HepG2 (cell line): ENCODE results near the gene PPP2R5C. TPM values are rescaled to one million over a fixed set of nuclear protein-coding genes. Genes with fewer than 3 reads are reported as not detected.

Source experiments
- EZH2 ChIP-seq: conservative IDR thresholded peaks from 2 replicates; pipeline ENCODE4 v1.6.1; 2012; ENCODE audit warnings: mild to moderate bottlenecking, low read depth, low read length, moderate library complexity
- JUND ChIP-seq: sonication (generic); formaldehyde crosslinking; IDR thresholded peaks from 2 replicates; pipeline ENCODE4 v1.8.0; 2022; ENCODE audit warnings: mild to moderate bottlenecking, missing genetic modification reagents
- MED8 ChIP-seq: sonication (generic); formaldehyde crosslinking; IDR thresholded peaks from 2 replicates; pipeline ENCODE4 v1.8.1; 2023; ENCODE audit warnings: mild to moderate bottlenecking, missing genetic modification reagents; ENCODE audit not compliant: insufficient replicate concordance
- MIER3 ChIP-seq: IDR thresholded peaks from 2 replicates; pipeline ENCODE4 v1.6.1; 2016; ENCODE audit warnings: missing compliant biosample characterization, borderline replicate concordance
- PCBP2 ChIP-seq: fragments of 200-400 bp; formaldehyde crosslinking; optimal IDR thresholded peaks from 2 replicates; pipeline ENCODE3; 2018; ENCODE audit warnings: low read length, low read depth; ENCODE audit not compliant: poor library complexity, severe bottlenecking
- POLR2A ChIP-seq, 2 experiments: IDR thresholded peaks; 2 replicates each; pipeline ENCODE4 v1.6.1; 2011; ENCODE audit warnings: low read depth in 2 of 2, low read length in 2 of 2, mild to moderate bottlenecking in 1 of 2, moderate library complexity in 1 of 2; ENCODE audit not compliant: insufficient read depth in 1 of 2
- TEAD2 ChIP-seq: sonication (generic); formaldehyde crosslinking; IDR thresholded peaks from 2 replicates; pipeline ENCODE4 v1.9.0; 2021; ENCODE audit warnings: missing genetic modification reagents
- TOPORS ChIP-seq: sonication (generic); formaldehyde crosslinking; IDR thresholded peaks from 2 replicates; pipeline ENCODE4 v1.8.0; 2023; ENCODE audit warnings: mild to moderate bottlenecking, missing genetic modification reagents
- XBP1 ChIP-seq: sonication (generic); formaldehyde crosslinking; IDR thresholded peaks from 2 replicates; pipeline ENCODE4 v1.5.0; 2020; ENCODE audit warnings: missing genetic modification reagents
- ZNF382 ChIP-seq: sonication (generic); formaldehyde crosslinking; IDR thresholded peaks from 2 replicates; pipeline ENCODE4 v1.5.0; 2020; ENCODE audit warnings: missing genetic modification reagents, mild to moderate bottlenecking, borderline replicate concordance
- polyA plus RNA-seq, 8 experiments: library from polyadenylated mRNA; depleted of rRNA in 3 of 8; stranded (reverse) in 7 of 8; unstranded in 1 of 8; fragments of >200 nt; fragmentation: Illumina TruSeq in 4 of 8; extraction: Trizol in 4 of 8; gene quantifications; 2 replicates each; pipeline versions ENCODE4 v1.2.1 to v1.2.3, GENCODE V29; 2011 to 2016; ENCODE audit warnings: low read depth in 4 of 8, missing spikeins in 1 of 8, mixed read lengths in 1 of 8; ENCODE audit not compliant: insufficient read depth in 1 of 8
- total RNA-seq, 5 experiments: library from RNA; depleted of rRNA; stranded (reverse); fragments of >200 nt; fragmentation: Illumina TruSeq; extraction: Trizol; gene quantifications; 2 replicates each; pipeline ENCODE4 v1.2.3, GENCODE V29; 2016; ENCODE audit warnings: low read depth in 1 of 5
- TF ChIP-seq, protein P1 (sequence below): sonication (generic); formaldehyde crosslinking; conservative IDR thresholded peaks from 2 replicates; pipeline ENCODE4 v1.4.0; 2020; ENCODE audit warnings: missing genetic modification reagents
- TF ChIP-seq, protein P2 (sequence below): sonication (generic); formaldehyde crosslinking; IDR thresholded peaks from 2 replicates; pipeline ENCODE4 v1.5.0; 2020; ENCODE audit warnings: missing genetic modification reagents
- TF ChIP-seq, protein P3 (sequence below): sonication (generic); formaldehyde crosslinking; conservative IDR thresholded peaks from 2 replicates; pipeline ENCODE4 v1.8.0; 2022; ENCODE audit warnings: missing genetic modification reagents
- TF ChIP-seq, protein P4 (sequence below): sonication (generic); formaldehyde crosslinking; IDR thresholded peaks from 2 replicates; pipeline ENCODE4 v1.5.1; 2020; ENCODE audit warnings: missing genetic modification reagents, mild to moderate bottlenecking, borderline replicate concordance
- TF ChIP-seq, protein P5 (sequence below): sonication (generic); formaldehyde crosslinking; IDR thresholded peaks from 2 replicates; pipeline ENCODE4 v1.4.0; 2020; ENCODE audit warnings: missing genetic modification reagents, borderline replicate concordance
- TF ChIP-seq, protein P6 (sequence below): sonication (generic); formaldehyde crosslinking; conservative IDR thresholded peaks from 2 replicates; pipeline ENCODE4 v1.5.0; 2020; ENCODE audit warnings: missing genetic modification reagents

PPP2R5C gene
- total and polyA plus RNA-seq, 2 of the 13 experiments (the other 11 are each of a cell fraction or from before 2014, with no cell fraction given) = 74.3 to 78.5 TPM

DNA sequence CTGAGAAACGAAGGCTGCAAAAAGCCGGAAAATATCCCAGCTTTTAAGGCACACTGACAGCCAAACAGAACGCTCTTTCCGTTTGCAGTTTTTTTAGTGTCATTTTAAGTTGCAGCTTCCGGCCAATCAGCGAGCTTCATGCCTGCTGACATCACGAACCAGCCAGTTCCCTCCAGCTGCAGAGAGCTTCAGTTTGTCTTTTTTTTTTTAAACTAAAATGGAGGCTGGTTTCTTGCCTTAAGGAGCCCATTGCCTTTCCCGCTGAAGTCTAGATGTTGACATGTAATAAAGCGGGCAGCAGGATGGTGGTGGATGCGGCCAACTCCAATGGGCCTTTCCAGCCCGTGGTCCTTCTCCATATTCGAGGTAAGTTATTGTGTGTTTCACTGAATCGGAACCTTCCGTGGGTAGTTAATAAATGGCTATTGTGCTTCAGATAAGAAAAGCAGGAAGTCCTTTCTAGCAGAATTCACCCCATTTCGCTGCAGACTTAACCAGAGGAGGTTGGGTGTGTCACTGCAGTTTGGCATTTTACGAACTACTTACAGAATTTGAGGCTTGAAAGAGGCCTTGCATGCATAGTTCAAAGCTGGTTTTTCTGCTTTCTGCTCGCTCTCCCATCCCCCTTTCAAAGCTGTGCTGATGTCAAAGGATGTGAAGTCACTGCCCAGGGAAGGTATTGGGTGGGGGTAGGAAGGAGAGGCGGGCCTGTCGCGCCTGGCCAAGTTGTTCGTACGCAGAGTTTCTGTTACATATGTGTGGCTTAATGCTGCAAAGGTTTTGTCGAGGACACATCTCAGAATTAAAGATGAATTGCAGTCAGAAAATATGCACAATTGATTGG, 48.4 kb downstream of the PPP2R5C start (continued):
- TF ChIP-seq, protein P1, sequence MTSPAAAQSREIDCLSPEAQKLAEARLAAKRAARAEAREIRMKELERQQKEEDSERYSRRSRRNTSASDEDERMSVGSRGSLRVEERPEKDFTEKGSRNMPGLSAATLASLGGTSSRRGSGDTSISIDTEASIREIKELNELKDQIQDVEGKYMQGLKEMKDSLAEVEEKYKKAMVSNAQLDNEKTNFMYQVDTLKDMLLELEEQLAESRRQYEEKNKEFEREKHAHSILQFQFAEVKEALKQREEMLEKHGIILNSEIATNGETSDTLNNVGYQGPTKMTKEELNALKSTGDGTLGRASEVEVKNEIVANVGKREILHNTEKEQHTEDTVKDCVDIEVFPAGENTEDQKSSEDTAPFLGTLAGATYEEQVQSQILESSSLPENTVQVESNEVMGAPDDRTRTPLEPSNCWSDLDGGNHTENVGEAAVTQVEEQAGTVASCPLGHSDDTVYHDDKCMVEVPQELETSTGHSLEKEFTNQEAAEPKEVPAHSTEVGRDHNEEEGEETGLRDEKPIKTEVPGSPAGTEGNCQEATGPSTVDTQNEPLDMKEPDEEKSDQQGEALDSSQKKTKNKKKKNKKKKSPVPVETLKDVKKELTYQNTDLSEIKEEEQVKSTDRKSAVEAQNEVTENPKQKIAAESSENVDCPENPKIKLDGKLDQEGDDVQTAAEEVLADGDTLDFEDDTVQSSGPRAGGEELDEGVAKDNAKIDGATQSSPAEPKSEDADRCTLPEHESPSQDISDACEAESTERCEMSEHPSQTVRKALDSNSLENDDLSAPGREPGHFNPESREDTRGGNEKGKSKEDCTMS = no peak
- TF ChIP-seq JUND (CRISPR knock-in tag) (0 out of 2 replicates have a peak, but pooled peaks have one; percentile 10), TEAD2 (CRISPR knock-in tag) (no peak), POLR2A (IDR thresholded peaks at IDR 0.05; ENCODE audit: insufficient read depth in 1 of 2, low read depth in 2 of 2, low read length in 2 of 2) (peak; percentile 60 to 85), ZNF382 (no peak), PCBP2 (no peak), MED8 (CRISPR knock-in tag) (peak; percentile 33), TOPORS (CRISPR knock-in tag) (no peak), MIER3 (CRISPR knock-in tag) (no peak), XBP1 (CRISPR knock-in tag) (no peak), EZH2 (no peak)
- TF ChIP-seq, protein P2, sequence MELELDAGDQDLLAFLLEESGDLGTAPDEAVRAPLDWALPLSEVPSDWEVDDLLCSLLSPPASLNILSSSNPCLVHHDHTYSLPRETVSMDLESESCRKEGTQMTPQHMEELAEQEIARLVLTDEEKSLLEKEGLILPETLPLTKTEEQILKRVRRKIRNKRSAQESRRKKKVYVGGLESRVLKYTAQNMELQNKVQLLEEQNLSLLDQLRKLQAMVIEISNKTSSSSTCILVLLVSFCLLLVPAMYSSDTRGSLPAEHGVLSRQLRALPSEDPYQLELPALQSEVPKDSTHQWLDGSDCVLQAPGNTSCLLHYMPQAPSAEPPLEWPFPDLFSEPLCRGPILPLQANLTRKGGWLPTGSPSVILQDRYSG (CRISPR knock-in tag) = no peak
- TF ChIP-seq, protein P3, sequence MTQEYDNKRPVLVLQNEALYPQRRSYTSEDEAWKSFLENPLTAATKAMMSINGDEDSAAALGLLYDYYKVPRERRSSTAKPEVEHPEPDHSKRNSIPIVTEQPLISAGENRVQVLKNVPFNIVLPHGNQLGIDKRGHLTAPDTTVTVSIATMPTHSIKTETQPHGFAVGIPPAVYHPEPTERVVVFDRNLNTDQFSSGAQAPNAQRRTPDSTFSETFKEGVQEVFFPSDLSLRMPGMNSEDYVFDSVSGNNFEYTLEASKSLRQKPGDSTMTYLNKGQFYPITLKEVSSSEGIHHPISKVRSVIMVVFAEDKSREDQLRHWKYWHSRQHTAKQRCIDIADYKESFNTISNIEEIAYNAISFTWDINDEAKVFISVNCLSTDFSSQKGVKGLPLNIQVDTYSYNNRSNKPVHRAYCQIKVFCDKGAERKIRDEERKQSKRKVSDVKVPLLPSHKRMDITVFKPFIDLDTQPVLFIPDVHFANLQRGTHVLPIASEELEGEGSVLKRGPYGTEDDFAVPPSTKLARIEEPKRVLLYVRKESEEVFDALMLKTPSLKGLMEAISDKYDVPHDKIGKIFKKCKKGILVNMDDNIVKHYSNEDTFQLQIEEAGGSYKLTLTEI (CRISPR knock-in tag) = no peak
- TF ChIP-seq, protein P4, sequence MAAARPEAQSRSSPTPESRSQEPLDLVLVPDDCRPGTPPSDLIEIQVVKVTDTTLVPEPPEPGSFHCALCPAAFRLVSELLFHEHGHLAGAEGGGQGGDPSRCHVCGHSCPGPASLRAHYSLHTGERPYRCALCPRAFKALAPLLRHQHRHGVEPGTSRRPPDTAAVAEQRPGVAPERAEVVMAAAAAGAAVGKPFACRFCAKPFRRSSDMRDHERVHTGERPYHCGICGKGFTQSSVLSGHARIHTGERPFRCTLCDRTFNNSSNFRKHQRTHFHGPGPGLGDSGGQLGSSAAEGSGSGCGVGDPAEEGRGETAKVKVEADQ (CRISPR knock-in tag) = peak; percentile 73; the same call in 1 of the 2 replicates
- TF ChIP-seq, protein P5, sequence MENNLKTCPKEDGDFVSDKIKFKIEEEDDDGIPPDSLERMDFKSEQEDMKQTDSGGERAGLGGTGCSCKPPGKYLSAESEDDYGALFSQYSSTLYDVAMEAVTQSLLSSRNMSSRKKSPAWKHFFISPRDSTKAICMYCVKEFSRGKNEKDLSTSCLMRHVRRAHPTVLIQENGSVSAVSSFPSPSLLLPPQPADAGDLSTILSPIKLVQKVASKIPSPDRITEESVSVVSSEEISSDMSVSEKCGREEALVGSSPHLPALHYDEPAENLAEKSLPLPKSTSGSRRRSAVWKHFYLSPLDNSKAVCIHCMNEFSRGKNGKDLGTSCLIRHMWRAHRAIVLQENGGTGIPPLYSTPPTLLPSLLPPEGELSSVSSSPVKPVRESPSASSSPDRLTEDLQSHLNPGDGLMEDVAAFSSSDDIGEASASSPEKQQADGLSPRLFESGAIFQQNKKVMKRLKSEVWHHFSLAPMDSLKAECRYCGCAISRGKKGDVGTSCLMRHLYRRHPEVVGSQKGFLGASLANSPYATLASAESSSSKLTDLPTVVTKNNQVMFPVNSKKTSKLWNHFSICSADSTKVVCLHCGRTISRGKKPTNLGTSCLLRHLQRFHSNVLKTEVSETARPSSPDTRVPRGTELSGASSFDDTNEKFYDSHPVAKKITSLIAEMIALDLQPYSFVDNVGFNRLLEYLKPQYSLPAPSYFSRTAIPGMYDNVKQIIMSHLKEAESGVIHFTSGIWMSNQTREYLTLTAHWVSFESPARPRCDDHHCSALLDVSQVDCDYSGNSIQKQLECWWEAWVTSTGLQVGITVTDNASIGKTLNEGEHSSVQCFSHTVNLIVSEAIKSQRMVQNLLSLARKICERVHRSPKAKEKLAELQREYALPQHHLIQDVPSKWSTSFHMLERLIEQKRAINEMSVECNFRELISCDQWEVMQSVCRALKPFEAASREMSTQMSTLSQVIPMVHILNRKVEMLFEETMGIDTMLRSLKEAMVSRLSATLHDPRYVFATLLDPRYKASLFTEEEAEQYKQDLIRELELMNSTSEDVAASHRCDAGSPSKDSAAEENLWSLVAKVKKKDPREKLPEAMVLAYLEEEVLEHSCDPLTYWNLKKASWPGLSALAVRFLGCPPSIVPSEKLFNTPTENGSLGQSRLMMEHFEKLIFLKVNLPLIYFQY (CRISPR knock-in tag) = no peak; the same call in 1 of the 2 replicates
- TF ChIP-seq, protein P6, sequence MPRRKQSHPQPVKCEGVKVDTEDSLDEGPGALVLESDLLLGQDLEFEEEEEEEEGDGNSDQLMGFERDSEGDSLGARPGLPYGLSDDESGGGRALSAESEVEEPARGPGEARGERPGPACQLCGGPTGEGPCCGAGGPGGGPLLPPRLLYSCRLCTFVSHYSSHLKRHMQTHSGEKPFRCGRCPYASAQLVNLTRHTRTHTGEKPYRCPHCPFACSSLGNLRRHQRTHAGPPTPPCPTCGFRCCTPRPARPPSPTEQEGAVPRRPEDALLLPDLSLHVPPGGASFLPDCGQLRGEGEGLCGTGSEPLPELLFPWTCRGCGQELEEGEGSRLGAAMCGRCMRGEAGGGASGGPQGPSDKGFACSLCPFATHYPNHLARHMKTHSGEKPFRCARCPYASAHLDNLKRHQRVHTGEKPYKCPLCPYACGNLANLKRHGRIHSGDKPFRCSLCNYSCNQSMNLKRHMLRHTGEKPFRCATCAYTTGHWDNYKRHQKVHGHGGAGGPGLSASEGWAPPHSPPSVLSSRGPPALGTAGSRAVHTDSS (CRISPR knock-in tag) = no peak
